DMS53 treated with DMSO at 0.1 percent for 48 hours (cell line): Measurements from ENCODE around the gene CTSG.

Experiments used
- DNase-seq: peaks from one replicate; lab custom pipeline; 2025; ENCODE audit not compliant: unreplicated experiment; lab: John Stamatoyannopoulos, UW

CTSG gene

GRCh38 chr14:24542346-24542936 is 33.6 kb downstream of the CTSG start:
- no peak for DNase-seq

GRCh38 chr14:24535737-24536136 is 40.3 kb downstream of the CTSG start:
- DNase-seq: no peak

DNA sequence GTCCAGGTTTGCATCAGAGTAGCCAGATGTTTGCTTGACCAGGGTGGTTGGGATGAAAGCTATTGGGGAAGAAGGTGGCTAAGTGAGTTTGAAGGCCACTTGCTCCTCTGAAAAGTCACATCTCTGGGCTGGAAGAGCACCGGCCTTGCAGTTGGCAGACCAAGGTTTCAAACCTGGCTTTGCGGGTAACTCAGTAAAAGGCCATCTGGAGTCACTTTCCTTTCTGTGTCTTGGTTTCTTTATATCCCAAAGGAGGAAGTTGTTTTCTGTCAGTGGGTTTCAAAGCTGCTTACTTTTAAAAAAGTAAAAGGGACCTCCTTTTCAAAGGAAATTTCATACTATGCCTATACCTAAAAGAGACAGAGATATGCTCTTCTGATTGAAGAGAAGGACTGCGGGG is 41.8 kb downstream of the CTSG start:
- DNase-seq: no peak

- peak; percentile 7 for DNase-seq
Observed at GRCh38 chr14:24525877-24526620, 50.0 kb downstream of the CTSG start.
